Measurements from ENCODE around the gene CYB561D1. TPM values are rescaled to one million over a fixed set of nuclear protein-coding genes. Genes with fewer than 3 reads are reported as not detected.
"Not testable (repeated sequence)": the region's sequence is repeated elsewhere in the genome, so short reads cannot be mapped to it uniquely, and the experiment has no call there.

The CYB561D1 gene
- total RNA-seq, 1 donor from 2014 or later: 5.0 TPM

DNA sequence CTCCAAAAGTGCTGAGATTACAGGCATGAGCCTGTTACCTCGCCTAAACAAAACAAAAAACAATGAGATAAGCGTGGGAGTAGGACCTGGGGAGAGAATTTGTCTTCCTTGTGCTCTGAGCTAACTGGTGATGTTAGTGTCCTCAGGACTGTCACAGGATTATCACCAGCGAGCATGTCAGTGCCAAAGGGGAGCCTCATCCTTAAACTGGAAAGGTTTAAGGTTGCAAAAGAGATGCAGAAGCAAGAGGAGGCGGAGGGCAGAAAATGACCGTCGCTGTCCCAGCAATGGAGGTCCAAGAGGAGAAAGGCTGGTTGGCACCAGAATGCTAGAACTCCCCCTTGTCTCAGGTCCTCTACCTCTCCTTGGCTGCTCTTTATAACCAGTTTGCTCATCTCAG, 23.6 kb upstream of the CYB561D1 start:
- H3K4me3 ChIP-seq (ENCODE audit: low read depth, low read length): no peak overlapping the region
- no peak for FAIRE-seq
- peaks cover 35% of the 10 kb centered on the region for H3K27me3 ChIP-seq (ENCODE audit: control insufficient read depth, insufficient read depth, low read length)
- TF ChIP-seq, protein P1, sequence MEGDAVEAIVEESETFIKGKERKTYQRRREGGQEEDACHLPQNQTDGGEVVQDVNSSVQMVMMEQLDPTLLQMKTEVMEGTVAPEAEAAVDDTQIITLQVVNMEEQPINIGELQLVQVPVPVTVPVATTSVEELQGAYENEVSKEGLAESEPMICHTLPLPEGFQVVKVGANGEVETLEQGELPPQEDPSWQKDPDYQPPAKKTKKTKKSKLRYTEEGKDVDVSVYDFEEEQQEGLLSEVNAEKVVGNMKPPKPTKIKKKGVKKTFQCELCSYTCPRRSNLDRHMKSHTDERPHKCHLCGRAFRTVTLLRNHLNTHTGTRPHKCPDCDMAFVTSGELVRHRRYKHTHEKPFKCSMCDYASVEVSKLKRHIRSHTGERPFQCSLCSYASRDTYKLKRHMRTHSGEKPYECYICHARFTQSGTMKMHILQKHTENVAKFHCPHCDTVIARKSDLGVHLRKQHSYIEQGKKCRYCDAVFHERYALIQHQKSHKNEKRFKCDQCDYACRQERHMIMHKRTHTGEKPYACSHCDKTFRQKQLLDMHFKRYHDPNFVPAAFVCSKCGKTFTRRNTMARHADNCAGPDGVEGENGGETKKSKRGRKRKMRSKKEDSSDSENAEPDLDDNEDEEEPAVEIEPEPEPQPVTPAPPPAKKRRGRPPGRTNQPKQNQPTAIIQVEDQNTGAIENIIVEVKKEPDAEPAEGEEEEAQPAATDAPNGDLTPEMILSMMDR (IDR thresholded peaks at IDR 0.05; ENCODE audit: insufficient read depth, low read length, severe bottlenecking): no peak
- no peaks in the 10 kb centered on the region for H3K36me3 ChIP-seq (ENCODE audit: control insufficient read depth, insufficient read depth, low read length)
- no peak for DNase-seq (ENCODE audit: low read depth)

DNA sequence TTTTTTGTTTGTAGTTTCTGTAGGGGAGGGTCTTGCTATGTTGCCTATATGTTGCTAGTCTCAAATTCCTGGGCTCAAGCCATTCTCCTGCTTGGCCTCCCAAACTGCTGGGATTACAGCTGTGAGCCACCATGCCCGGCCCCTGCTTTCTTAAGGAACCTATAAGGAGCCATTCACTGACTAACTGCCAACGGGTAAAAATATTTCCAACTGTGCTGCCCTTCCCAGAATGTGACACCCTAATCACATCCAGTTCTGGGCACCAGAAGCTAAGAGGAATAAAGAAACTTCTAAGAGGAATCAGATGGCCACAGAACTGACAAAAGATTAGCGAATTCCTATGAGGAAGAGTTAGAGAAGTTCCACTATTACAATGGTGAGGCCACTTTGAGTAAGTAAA, 21.1 kb upstream of the CYB561D1 start:
- Histone ChIP-seq H3K36me3 (ENCODE audit: control insufficient read depth, insufficient read depth, low read length) (no peaks in the 10 kb centered on the region), H3K4me3 (ENCODE audit: low read depth, low read length) (no peak overlapping the region), H3K27me3 (ENCODE audit: control insufficient read depth, insufficient read depth, low read length) (peaks cover 19% of the 10 kb centered on the region)
- DNase-seq (ENCODE audit: low read depth): no peak
- TF ChIP-seq, protein P1 (IDR thresholded peaks at IDR 0.05; ENCODE audit: insufficient read depth, low read length, severe bottlenecking): no peak
- FAIRE-seq: no peak

DNA sequence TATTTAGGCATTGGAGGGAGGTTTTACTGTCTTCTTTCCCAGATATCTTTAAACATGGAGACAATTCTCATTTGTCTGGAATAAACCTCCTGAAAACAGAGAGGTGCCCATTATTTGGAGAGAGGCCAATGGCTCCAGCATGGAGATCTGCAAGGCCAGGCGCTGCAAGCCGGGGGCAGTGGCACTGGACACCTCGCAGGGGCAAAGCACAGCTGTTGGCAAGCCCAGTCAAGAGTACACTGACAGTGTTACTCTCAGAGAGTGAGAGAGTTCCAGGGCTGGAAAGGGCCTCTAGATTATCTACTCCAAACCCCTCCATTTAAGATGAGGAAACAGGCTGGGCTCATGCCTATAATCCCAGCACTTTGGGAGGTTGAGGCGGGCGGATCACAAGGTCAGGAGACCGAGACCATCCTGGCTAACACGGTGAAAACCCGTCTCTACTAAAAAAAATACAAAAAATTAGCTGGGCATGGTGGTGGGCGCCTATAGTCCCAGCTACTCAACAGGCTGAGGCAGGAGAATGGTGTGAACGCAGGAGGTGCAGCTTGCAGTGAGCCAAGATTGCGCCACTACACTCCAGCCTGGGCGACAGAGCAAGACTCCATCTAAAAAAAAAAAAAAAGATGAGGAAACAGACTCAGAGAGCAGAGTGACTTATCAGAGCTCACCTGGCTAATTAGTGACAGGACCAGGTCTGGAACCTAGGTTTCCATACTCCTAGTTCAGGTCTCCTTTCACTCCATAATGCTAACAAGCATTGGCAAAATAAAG, 20.4 kb upstream of the CYB561D1 start:
- H3K36me3 ChIP-seq (ENCODE audit: control insufficient read depth, insufficient read depth, low read length); H3K4me3 ChIP-seq (ENCODE audit: low read depth, low read length); FAIRE-seq; DNase-seq (ENCODE audit: low read depth): not testable (repeated sequence)
- peaks cover 15% of the 10 kb centered on the region for H3K27me3 ChIP-seq (ENCODE audit: control insufficient read depth, insufficient read depth, low read length)

DNA sequence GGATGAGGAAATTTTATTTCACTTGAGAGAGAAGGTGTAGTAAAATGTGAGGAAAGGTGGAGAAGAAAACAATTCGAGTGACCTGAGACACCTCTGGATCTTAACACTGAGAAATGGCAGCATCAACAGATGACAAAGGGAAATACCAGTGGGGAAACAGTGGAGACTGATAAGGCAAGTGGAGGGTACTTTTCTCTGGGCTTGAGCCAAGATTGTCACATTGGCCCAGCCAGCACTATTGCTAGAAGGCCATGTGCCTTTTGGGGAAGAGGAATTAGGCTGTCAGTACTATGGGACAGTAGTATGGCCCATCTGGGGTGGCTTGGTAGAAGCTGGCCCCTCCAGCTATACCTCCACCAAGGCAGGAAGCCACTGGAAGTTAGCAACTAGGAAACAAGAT, 19.2 kb upstream of the CYB561D1 start:
- FAIRE-seq (no peak), DNase-seq (ENCODE audit: low read depth) (no peak)
- Histone ChIP-seq H3K4me3 (ENCODE audit: low read depth, low read length) (no peak overlapping the region), H3K36me3 (ENCODE audit: control insufficient read depth, insufficient read depth, low read length) (no peaks in the 10 kb centered on the region), H3K27me3 (ENCODE audit: control insufficient read depth, insufficient read depth, low read length) (peaks cover 12% of the 10 kb centered on the region)
- TF ChIP-seq, protein P1 (IDR thresholded peaks at IDR 0.05; ENCODE audit: insufficient read depth, low read length, severe bottlenecking): no peak

DNA sequence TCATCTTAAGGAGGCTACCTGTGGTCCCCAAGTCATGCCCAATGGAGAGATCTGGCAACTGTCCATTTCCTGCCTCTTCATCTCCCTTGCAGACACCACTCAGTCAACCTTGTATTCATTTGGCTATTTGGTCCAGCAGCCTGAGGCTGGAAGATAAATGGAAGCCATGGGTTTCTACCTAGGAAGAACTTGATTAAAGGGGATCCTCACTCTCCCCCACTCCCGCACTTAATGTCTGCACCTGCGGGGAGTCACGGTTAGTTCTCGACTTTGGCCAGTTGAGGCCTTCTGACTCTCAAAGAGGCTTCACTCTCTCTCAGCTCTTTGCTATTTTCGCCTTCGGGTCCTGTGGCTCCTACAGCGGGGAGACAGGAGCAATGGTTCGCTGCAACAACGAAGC, 18.6 kb upstream of the CYB561D1 start:
- no peak for DNase-seq (ENCODE audit: low read depth)

DNA sequence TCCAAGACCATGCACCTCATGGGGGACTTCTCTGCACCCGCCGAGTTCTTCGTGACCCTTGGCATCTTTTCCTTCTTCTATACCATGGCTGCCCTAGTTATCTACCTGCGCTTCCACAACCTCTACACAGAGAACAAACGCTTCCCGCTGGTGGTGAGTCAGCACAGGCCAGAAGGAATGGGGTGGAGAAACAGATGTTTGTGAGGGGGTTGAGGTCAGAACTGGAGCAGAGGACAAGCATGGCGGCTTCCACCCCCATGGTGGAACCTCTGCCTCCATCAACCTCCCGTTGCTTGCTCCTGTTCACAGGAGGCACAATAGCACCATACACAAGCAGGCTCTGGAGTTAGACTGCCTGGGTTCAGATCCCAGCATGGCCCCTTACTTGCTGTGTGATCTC, 17.1 kb upstream of the CYB561D1 start:
- FAIRE-seq (no peak), DNase-seq (ENCODE audit: low read depth) (no peak)
- TF ChIP-seq, protein P1 (IDR thresholded peaks at IDR 0.05; ENCODE audit: insufficient read depth, low read length, severe bottlenecking): no peak
- Histone ChIP-seq H3K27me3 (ENCODE audit: control insufficient read depth, insufficient read depth, low read length) (peaks cover 6% of the 10 kb centered on the region), H3K36me3 (ENCODE audit: control insufficient read depth, insufficient read depth, low read length) (no peaks in the 10 kb centered on the region), H3K4me3 (ENCODE audit: low read depth, low read length) (no peak overlapping the region)

More for the DNA sequence above, 18.6 kb upstream of the CYB561D1 start:
- no peaks in the 10 kb centered on the region for H3K36me3 ChIP-seq (ENCODE audit: control insufficient read depth, insufficient read depth, low read length)
- no peak for FAIRE-seq
- peaks cover 6% of the 10 kb centered on the region for H3K27me3 ChIP-seq (ENCODE audit: control insufficient read depth, insufficient read depth, low read length)
- H3K4me3 ChIP-seq (ENCODE audit: low read depth, low read length): no peak overlapping the region
- TF ChIP-seq, protein P1 (IDR thresholded peaks at IDR 0.05; ENCODE audit: insufficient read depth, low read length, severe bottlenecking): no peak

All from bronchial epithelial cell (primary cell).